HL-60 (cell line): ENCODE measurements around the gene MSI1.

Experiments
- DNase-seq, 2 experiments: peaks; one replicate each; pipeline ENCODE4 v3.0.0-alpha.2; 2010 to 2020; ENCODE audit warnings: low read depth in 1 of 2, low spot score in 1 of 2
- H3K27ac ChIP-seq: fragments of 250-450 bp; sonication (Bioruptor Pico); replicated peaks from 2 replicates; pipeline ENCODE4 v1.5.1; 2020; ENCODE audit warnings: mild to moderate bottlenecking, moderate library complexity
- H3K27me3 ChIP-seq: fragments of 250-450 bp; sonication (Bioruptor Pico); 2 replicates; pipeline ENCODE4 v1.5.1; 2021; ENCODE audit warnings: mild to moderate bottlenecking, moderate library complexity; ENCODE audit not compliant: insufficient read depth, poor library complexity, severe bottlenecking
- H3K4me3 ChIP-seq: replicated peaks from 2 replicates; pipeline ENCODE4 v1.5.1; 2011; ENCODE audit warnings: mild to moderate bottlenecking, control low read depth, low read length; ENCODE audit not compliant: insufficient read depth
- GABPA ChIP-seq: IDR thresholded peaks from 2 replicates; pipeline ENCODE4 v1.6.1; 2012; ENCODE audit warnings: low read depth
- POLR2AphosphoS5 ChIP-seq: IDR thresholded peaks from 2 replicates; pipeline ENCODE4 v1.6.1; 2012; ENCODE audit warnings: low read depth
- SPI1 ChIP-seq: IDR thresholded peaks from 2 replicates; pipeline ENCODE4 v1.6.1; 2012; ENCODE audit warnings: low read depth, mild to moderate bottlenecking, borderline replicate concordance
- TF ChIP-seq, protein P1 (sequence below): IDR thresholded peaks from 2 replicates; pipeline ENCODE4 v1.6.1; 2012; ENCODE audit warnings: low read depth; ENCODE audit not compliant: insufficient replicate concordance
- TF ChIP-seq, protein P2 (sequence below): IDR thresholded peaks from one replicate; pipeline ENCODE4 v1.5.1; 2011; ENCODE audit warnings: low read length, control low read depth, inconsistent platforms; ENCODE audit not compliant: insufficient read depth

The MSI1 gene

DNA sequence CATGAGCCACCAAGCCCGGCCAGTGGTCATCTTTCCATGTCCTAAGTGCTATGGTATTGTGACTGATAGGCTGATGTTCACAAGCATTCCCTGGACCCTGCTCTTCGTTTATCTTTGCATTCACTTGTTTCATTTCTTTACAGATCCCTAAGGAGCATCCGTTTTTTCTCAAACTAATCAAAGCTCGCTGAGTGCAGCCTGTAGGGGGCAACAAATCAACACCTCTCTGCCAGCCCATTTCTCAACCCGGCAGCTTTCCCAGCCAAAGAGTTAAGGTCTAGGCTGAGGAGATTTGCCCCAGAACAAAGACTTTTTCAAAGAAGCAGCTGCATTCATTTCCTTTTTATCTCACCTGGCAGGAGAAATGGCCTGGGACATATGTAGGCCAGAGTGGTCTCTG lies 54.7 kb downstream of the MSI1 start:
- Histone ChIP-seq H3K27ac (no peak overlapping the region), H3K4me3 (no peak overlapping the region), H3K27me3 (no peaks in the 10 kb centered on the region)
- TF ChIP-seq, protein P1, sequence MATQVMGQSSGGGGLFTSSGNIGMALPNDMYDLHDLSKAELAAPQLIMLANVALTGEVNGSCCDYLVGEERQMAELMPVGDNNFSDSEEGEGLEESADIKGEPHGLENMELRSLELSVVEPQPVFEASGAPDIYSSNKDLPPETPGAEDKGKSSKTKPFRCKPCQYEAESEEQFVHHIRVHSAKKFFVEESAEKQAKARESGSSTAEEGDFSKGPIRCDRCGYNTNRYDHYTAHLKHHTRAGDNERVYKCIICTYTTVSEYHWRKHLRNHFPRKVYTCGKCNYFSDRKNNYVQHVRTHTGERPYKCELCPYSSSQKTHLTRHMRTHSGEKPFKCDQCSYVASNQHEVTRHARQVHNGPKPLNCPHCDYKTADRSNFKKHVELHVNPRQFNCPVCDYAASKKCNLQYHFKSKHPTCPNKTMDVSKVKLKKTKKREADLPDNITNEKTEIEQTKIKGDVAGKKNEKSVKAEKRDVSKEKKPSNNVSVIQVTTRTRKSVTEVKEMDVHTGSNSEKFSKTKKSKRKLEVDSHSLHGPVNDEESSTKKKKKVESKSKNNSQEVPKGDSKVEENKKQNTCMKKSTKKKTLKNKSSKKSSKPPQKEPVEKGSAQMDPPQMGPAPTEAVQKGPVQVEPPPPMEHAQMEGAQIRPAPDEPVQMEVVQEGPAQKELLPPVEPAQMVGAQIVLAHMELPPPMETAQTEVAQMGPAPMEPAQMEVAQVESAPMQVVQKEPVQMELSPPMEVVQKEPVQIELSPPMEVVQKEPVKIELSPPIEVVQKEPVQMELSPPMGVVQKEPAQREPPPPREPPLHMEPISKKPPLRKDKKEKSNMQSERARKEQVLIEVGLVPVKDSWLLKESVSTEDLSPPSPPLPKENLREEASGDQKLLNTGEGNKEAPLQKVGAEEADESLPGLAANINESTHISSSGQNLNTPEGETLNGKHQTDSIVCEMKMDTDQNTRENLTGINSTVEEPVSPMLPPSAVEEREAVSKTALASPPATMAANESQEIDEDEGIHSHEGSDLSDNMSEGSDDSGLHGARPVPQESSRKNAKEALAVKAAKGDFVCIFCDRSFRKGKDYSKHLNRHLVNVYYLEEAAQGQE: no peak
- TF ChIP-seq, protein P2, sequence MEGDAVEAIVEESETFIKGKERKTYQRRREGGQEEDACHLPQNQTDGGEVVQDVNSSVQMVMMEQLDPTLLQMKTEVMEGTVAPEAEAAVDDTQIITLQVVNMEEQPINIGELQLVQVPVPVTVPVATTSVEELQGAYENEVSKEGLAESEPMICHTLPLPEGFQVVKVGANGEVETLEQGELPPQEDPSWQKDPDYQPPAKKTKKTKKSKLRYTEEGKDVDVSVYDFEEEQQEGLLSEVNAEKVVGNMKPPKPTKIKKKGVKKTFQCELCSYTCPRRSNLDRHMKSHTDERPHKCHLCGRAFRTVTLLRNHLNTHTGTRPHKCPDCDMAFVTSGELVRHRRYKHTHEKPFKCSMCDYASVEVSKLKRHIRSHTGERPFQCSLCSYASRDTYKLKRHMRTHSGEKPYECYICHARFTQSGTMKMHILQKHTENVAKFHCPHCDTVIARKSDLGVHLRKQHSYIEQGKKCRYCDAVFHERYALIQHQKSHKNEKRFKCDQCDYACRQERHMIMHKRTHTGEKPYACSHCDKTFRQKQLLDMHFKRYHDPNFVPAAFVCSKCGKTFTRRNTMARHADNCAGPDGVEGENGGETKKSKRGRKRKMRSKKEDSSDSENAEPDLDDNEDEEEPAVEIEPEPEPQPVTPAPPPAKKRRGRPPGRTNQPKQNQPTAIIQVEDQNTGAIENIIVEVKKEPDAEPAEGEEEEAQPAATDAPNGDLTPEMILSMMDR: no peak
- TF ChIP-seq GABPA (no peak), SPI1 (no peak), POLR2AphosphoS5 (no peak)
- DNase-seq: peak in 1 of 2 experiments; percentile 7

DNA sequence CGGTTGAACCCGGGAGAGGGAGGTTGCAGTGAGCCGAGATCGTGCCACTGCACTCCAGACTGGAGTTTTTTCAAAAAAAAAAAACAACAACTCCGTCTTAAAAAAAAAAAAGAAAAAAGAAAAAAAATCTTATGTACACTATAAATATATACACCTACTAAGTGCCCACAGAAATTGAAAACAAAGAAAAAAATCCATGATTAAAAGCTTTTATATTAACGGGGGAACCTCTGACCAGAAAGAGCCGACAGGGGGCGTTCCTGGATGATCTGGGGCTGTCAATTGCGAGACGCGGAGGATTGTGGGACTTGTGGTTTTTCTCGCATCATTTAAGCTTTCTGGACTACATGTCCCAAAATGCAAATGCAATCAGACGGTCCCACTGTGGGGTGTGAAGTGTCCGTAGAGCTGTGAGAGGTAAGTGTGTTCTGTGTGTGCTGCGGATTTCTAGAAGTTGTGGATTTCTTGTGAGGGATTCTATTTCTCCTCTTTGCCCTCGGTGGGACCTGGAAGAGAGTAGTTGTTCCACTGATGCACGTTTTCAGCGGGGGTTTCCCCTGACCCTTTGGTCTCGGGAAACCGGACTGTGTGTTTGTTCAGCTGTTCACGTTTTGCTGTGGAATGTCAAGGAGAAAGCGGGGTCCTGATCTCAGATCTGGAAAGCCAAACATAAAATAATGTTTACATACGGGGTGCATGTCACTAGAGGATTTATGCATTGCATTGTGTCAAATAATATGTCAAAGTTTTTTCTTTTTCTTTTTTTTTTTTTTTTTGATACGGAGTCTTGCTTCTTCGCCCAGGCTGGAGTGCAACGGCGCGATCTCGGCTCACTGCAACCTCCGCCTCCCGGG lies 66.8 kb downstream of the MSI1 start, which contains the start of gene SIRT4:
SIRT4 (plus strand) TSS at position 360 of the 854 bp plus-strand sequence. CDS start 1,241 bp downstream, outside the sequence.
- TF ChIP-seq, protein P2: peak; percentile 60
- no peak; the same call in 1 of the 2 replicates for TF ChIP-seq GABPA
- peak within 1 kb of the TSS; percentile 42 for H3K4me3 ChIP-seq
- DNase-seq: peak; percentile 88 to 93
- peak within 1 kb of the TSS; percentile 50 for H3K27ac ChIP-seq
- H3K27me3 ChIP-seq: no peaks in the 10 kb centered on the region

DNA sequence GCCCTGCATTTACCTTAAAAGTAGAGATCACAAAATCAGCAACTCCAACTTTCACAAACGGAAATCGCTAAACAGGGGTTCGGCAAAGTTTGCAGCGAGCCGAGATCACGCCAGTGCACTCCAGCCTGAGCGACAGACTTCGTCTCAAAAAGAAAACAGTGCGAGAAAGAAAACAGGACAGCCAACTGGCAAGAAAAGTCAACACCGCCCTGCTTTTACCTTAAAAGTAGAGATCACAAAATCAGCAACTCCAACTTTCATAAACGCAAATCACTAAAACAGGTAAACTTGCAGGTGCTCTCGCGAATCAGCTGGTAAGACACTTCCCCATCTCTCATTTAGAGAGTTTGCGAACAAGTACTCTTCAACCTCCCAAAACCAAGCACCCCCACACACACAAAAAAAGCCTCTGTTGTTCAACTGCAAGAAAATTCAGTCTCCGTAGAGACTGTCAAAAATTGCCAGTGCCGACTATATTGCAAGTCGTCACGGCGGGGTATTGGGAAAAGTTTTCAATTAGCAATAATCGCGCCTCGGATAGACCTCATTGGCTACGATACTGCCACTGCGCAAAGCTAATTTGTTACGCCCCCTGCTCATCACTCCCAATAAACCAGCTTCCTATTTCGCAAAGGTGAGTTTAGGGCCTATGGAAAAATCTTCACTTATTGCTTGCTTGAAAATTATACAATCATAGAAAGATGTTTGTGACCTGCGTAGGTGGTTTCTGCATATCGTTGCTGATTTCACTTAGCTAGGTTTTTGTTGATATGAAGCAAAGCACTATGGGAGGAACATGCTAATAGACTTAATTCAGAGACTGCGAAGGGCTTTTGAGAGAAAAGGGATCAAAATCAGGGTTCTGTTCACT lies 76.1 kb downstream of the MSI1 start, which contains the start of gene RNU4-1:
RNU4-1 (minus strand) TSS at position 577 of the 871 bp plus-strand sequence.
- Histone ChIP-seq H3K4me3 (peak within 1 kb of the TSS; percentile 40), H3K27me3 (no peaks in the 10 kb centered on the region), H3K27ac (peak within 1 kb of the TSS; percentile 100)
- TF ChIP-seq SPI1: peak; percentile 63
- TF ChIP-seq, protein P1: no peak
- no peak; the same call in 1 of the 2 replicates for TF ChIP-seq GABPA
- TF ChIP-seq, protein P2: no peak
- peak; percentile 99 for TF ChIP-seq POLR2AphosphoS5
- DNase-seq: peak; percentile 76 to 92
